Subcutaneous abdominal adipose tissue (tissue), 5 donors: ENCODE measurements around the gene SLC30A10.
"Not testable (repeated sequence)": the region's sequence is repeated elsewhere in the genome, so short reads cannot be mapped to it uniquely, and the experiment has no call there.

ENCODE experiments used
- H3K27ac ChIP-seq: one replicate; pipeline ENCODE4 v1.7.0; 2013; ENCODE audit warnings: low read depth, mild to moderate bottlenecking, inconsistent platforms, low read length, moderate library complexity
- H3K27me3 ChIP-seq, 5 donors: one replicate each; pipeline ENCODE4 v1.7.0; 2013; ENCODE audit warnings: low read length in 5 of 5, inconsistent platforms in 1 of 5; ENCODE audit not compliant: control insufficient read depth in 5 of 5, insufficient read depth in 4 of 5
- H3K36me3 ChIP-seq, 5 donors: one replicate each; pipeline ENCODE4 v1.7.0; 2013; ENCODE audit warnings: low read length in 5 of 5; ENCODE audit not compliant: control insufficient read depth in 5 of 5, insufficient read depth in 5 of 5
- H3K4me1 ChIP-seq, 5 donors: one replicate each; pipeline ENCODE4 v1.7.0; 2013; ENCODE audit warnings: low read length in 5 of 5, mild to moderate bottlenecking in 3 of 5, moderate library complexity in 1 of 5; ENCODE audit not compliant: control insufficient read depth in 5 of 5, insufficient read depth in 5 of 5
- H3K4me3 ChIP-seq, 5 donors: one replicate each; pipeline ENCODE4 v1.7.0; 2013; ENCODE audit warnings: low read length in 5 of 5, low read depth in 1 of 5
- H3K9ac ChIP-seq, 5 donors: one replicate each; pipeline ENCODE4 v1.7.0; 2013; ENCODE audit warnings: low read length in 5 of 5, mild to moderate bottlenecking in 4 of 5, moderate library complexity in 3 of 5
- H3K9me3 ChIP-seq, 5 donors: one replicate each; pipeline ENCODE4 v1.7.0; 2013; ENCODE audit warnings: low read length in 5 of 5; ENCODE audit not compliant: control insufficient read depth in 5 of 5
- donor health status: healthy.
- donor health status: healthy.
- donor health status: healthy.
- donor health status: healthy.
- donor health status: healthy.

SLC30A10 gene

DNA sequence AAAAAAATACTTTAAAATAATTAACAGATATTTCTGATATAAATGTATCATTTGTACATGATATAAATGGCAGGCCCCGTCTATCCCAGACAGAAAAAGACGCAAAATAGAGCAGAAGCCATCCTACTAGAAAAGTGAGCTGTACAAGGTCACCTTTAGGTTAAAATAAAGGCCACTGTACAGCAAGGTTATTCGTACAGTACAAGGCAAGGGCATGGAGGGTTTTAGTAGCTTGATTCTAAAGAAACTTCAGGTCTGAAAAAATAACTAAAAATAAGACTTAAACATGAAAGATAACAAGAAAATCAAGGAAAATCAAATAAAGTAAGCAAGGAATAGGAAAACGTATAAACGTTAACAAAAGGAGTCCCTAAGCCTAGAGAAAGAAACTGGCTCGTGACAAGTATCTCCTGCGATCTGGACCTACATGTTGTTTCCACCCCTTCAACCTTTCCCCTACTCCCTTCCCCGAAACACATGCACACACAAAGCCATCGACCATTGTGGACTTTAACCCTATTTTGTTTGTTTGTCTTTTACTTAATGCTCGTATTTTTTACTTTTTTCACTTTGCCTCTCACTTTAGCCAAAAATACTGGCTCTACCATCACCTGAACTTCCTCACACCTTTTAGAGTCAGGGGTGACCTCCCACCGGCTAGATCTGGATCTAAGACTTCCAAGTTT lies 26.5 kb upstream of the SLC30A10 start:
- Histone ChIP-seq H3K9ac (no peak overlapping the region), H3K4me3 (no peak overlapping the region), H3K27me3 (no peaks in the 10 kb centered on the region), H3K4me1 (no peaks in the 10 kb centered on the region), H3K27ac (no peak overlapping the region), H3K36me3 (no peaks in the 10 kb centered on the region), H3K9me3 (no peaks in the 10 kb centered on the region)

DNA sequence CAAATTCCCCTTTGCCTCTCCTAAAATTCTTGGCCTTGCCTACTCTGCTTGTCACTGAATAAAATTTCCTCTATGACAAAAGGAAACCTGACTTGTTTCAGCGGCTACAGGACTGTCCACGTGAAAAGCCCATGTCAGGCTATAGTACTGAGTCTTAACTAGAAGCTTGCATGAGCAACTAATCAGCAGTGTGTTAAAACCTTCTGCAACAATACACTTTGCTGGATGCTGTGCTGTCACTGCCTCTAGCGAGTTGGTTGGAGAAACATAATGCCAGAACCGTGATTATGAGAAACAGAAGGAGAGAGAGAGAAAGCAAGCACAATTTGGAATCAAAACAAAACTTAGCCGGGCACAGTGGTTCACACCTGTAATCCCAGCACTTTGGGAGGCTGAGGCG lies 25.7 kb upstream of the SLC30A10 start:
- no peak overlapping the region for H3K27ac ChIP-seq

DNA sequence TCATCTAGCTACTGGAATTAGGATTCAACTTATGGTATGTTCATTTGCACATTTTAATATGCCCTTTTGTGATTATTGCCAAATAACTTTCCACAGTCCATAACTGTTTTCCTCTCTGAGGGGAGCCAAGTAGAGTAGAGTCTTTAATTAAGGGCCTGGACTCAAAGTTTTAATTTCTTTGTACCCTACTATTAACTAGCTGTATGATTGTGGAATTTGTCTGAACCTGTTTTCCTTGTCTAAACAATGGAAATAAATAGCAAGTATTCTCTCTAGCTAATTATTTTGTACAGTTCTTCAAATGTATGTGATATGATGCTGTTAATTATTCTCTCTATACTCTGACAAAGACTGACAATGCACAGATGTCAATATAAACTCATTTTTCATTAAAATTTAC lies 24.0 kb upstream of the SLC30A10 start:
- Histone ChIP-seq H3K36me3 (no peaks in the 10 kb centered on the region), H3K27ac (no peak overlapping the region), H3K4me1 (no peaks in the 10 kb centered on the region), H3K27me3 (no peaks in the 10 kb centered on the region), H3K9ac (no peak overlapping the region), H3K4me3 (no peak overlapping the region), H3K9me3 (no peaks in the 10 kb centered on the region)

More for the DNA sequence above, 25.7 kb upstream of the SLC30A10 start:
- Histone ChIP-seq H3K4me1 (no peaks in the 10 kb centered on the region), H3K4me3 (no peak overlapping the region), H3K9me3 (no peaks in the 10 kb centered on the region), H3K27me3 (no peaks in the 10 kb centered on the region), H3K36me3 (no peaks in the 10 kb centered on the region), H3K9ac (no peak overlapping the region)

DNA sequence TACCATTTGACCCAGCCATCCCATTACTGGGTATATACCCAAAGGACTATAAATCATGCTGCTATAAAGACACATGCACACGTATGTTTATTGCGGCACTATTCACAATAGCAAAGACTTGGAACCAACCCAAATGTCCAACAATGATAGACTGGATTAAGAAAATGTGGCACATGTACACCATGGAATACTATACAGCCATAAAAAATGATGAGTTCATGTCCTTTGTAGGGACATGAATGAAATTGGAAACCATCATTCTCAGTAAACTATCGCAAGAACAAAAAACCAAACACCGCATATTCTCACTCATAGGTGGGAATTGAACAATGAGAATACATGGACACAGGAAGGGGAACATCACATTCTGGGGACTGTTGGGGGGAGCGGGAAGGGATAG lies 20.9 kb upstream of the SLC30A10 start:
- H3K4me1 ChIP-seq, H3K4me3 ChIP-seq, H3K9me3 ChIP-seq, H3K27ac ChIP-seq, H3K27me3 ChIP-seq, H3K9ac ChIP-seq, H3K36me3 ChIP-seq: not testable (repeated sequence)

DNA sequence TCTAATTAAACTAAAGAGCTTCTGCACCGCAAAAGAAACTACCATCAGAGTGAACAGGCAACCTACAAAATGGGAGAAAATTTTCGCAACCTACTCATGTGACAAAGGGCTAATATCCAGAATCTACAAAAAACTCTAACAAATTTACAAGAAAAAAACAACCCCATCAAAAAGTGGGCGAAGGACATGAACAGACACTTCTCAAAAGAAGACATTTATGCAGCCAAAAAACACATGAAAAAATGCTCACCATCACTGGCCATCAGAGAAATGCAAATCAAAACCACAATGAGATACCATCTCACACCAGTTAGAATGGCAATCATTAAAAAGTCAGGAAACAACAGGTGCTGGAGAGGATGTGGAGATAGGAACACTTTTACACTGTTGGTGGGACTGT lies 20.4 kb upstream of the SLC30A10 start:
- not testable (repeated sequence) for H3K4me1 ChIP-seq, H3K27ac ChIP-seq, H3K27me3 ChIP-seq, H3K4me3 ChIP-seq, H3K9ac ChIP-seq, H3K36me3 ChIP-seq, H3K9me3 ChIP-seq

DNA sequence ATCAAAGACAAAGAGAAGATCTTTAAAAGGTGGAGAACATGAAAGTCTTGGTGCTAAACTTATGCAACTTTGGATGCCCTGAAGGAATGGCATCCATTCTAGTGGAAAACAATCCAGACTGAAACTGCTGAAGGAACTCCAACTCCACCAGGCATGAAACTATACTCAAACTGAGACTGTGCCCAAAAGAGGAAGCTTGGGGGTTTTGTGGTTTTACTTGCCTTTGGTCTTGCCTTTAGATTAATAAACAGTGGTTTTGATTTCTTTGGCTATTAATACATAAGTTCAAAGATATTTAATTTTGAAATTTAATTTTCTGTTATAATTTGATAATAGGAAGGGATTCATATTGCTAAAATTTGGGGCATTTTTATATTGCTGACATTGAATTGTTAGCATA lies 17.4 kb upstream of the SLC30A10 start:
- Histone ChIP-seq H3K36me3 (no peaks in the 10 kb centered on the region), H3K9me3 (peaks cover 0 to 4% (median 0%) of the 10 kb centered on the region in 5 donors), H3K4me3 (no peak overlapping the region), H3K4me1 (no peaks in the 10 kb centered on the region), H3K9ac (no peak overlapping the region), H3K27me3 (peaks cover 0 to 3% (median 0%) of the 10 kb centered on the region in 5 donors), H3K27ac (no peak overlapping the region)

DNA sequence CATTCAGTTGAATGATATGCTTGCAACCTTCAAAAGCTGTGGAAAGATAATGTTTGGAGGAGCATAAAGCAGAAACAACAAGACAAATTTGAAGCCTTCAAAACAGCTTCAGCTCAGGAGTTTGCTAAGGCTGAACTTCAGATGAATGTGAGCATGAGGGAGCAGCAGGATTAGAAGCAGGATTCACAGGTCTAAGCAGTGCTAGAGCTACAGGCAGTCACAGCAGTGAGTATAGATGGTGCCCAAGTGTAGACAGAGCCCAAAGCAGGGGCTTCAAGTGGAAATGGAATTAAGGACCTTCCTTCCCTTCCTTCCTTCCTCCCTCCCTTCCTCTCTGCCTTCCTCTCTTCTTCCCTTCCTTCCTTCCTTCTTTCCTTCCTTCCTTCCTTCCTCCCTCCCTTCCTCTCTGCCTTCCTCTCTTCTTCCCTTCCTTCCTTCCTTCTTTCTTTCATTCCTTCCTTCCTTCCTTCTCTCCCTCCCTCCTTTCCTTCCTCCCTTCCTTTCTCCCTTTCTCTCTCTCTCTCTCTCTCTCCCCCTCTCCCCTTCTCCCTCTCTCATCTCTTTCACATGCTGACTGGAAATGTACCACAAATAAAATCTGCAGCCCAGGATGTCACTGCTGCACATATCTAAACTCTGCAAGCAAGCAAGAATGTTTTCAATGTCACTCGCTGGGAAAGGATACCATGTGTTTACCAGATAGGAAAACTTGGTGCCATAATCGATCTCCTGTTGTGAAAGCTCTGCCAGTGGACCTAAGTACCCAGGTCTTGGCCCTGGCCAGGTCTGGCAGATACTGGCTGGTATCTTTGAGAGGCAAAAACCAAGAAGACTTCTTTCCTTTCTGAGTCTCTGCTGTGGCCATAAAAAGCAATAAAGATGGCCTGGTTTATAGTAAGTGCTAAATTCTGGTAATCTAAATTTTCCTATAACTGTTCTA lies 13.1 kb upstream of the SLC30A10 start:
- H3K4me3 ChIP-seq, result no peak overlapping the region
- H3K27ac ChIP-seq, result no peak overlapping the region
- peaks cover 0 to 3% (median 0%) of the 10 kb centered on the region in 5 donors for H3K9me3 ChIP-seq
- H3K4me1 ChIP-seq, result no peaks in the 10 kb centered on the region
- H3K9ac ChIP-seq, result no peak overlapping the region
- peaks cover 0 to 6% (median 3%) of the 10 kb centered on the region in 5 donors for H3K27me3 ChIP-seq
- H3K36me3 ChIP-seq, result no peaks in the 10 kb centered on the region

DNA sequence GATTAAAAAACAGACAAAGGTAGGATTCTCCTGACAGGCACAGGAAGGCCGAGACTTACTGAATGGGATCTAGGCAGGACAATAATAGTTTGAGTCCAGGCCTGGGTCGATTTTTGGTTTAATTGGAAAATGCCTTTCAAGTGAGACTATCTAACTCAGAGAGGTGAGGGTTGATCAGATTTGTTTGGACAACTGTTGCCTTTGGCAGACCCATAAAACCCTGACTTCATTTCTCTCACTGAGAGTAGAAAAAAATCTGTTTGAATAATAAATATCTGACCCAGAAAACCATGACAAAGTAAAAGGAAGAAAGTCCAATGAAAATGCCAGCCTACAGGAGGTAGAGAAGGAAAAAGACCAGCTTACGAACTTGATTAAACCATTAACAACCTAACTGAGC lies 12.3 kb upstream of the SLC30A10 start:
- H3K27ac ChIP-seq, result no peak overlapping the region
- no peak overlapping the region for H3K9ac ChIP-seq
- no peaks in the 10 kb centered on the region for H3K9me3 ChIP-seq
- H3K36me3 ChIP-seq, result no peaks in the 10 kb centered on the region
- H3K4me3 ChIP-seq, result no peak overlapping the region
- peaks cover 0 to 6% (median 3%) of the 10 kb centered on the region in 5 donors for H3K27me3 ChIP-seq
- H3K4me1 ChIP-seq, result no peaks in the 10 kb centered on the region

DNA sequence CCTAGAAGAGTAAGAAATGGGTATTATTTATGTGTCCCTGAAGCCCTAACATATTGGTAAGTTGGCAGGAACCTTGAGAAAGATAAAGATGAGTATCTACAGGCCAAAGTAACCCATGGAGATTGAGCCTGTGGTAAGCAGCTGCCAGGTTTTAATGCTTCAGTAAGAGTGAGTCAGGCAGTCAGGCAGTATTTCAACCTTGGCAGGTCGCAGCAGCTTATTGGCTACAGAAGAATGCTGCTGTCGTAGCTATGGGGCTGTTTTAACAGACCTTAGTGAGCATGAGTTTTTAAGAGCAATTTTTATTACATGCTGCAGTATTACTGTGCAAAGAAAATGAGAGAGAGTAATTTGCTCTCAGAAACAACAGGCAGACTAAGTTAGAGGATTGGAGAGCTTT lies 10.3 kb upstream of the SLC30A10 start:
- H3K4me1 ChIP-seq, result no peaks in the 10 kb centered on the region
- no peak overlapping the region for H3K4me3 ChIP-seq
- H3K9me3 ChIP-seq, result no peaks in the 10 kb centered on the region
- no peak overlapping the region for H3K27ac ChIP-seq
- H3K36me3 ChIP-seq, result no peaks in the 10 kb centered on the region
- H3K27me3 ChIP-seq, result peaks cover 0 to 6% (median 3%) of the 10 kb centered on the region in 5 donors
- H3K9ac ChIP-seq, result no peak overlapping the region

DNA sequence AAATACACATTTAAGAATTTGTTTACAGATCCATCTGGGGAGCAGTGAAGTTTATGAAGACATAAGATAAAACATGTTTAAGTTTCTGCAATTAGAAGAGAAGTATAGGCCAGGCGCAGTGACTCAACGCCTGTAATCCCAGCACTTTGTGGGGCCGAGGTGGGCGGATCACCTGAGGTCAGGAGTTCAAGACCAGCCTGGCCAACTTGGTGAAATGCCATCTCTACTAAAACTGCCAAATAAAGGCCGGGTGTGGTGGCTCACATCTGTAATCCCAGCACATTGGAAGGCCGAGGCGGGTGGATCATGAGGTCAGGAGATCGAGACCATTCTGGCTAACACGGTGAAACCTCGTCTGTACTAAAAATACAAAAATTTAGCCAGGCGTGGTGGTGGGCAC lies 5.4 kb upstream of the SLC30A10 start:
- not testable (repeated sequence) for H3K4me3 ChIP-seq, H3K27ac ChIP-seq, H3K4me1 ChIP-seq, H3K9me3 ChIP-seq, H3K27me3 ChIP-seq, H3K36me3 ChIP-seq, H3K9ac ChIP-seq
